ENCODE data around the gene FBXO27. TPM values are rescaled to one million over a fixed set of nuclear protein-coding genes. Genes with fewer than 3 reads are reported as not detected.

FBXO27 gene
- total RNA-seq, 4 donors from 2014 or later, result 5.4 to 20.5 (median 8.7) TPM

DNA sequence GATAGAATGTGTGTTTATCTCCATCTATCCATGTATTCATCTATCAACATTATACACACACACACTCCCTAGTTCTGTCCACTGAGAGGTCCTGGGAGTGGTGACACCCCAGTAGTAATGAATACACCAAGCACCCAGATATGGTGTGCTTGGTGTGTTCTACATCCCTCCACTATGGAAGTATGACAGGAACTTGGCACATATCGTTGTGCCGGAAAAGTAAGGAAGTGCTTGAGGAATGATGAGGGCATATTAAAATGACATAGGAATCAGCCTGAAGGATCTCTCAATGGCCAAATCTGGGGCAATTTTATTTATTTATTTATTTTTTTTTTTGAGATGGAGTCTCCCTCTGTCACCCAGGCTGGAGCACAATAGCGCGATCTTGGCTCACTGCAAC, 28.6 kb downstream of the FBXO27 start:
- TF ChIP-seq, protein P1, sequence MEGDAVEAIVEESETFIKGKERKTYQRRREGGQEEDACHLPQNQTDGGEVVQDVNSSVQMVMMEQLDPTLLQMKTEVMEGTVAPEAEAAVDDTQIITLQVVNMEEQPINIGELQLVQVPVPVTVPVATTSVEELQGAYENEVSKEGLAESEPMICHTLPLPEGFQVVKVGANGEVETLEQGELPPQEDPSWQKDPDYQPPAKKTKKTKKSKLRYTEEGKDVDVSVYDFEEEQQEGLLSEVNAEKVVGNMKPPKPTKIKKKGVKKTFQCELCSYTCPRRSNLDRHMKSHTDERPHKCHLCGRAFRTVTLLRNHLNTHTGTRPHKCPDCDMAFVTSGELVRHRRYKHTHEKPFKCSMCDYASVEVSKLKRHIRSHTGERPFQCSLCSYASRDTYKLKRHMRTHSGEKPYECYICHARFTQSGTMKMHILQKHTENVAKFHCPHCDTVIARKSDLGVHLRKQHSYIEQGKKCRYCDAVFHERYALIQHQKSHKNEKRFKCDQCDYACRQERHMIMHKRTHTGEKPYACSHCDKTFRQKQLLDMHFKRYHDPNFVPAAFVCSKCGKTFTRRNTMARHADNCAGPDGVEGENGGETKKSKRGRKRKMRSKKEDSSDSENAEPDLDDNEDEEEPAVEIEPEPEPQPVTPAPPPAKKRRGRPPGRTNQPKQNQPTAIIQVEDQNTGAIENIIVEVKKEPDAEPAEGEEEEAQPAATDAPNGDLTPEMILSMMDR (IDR thresholded peaks at IDR 0.05; ENCODE audit: low read depth), result no peak

DNA sequence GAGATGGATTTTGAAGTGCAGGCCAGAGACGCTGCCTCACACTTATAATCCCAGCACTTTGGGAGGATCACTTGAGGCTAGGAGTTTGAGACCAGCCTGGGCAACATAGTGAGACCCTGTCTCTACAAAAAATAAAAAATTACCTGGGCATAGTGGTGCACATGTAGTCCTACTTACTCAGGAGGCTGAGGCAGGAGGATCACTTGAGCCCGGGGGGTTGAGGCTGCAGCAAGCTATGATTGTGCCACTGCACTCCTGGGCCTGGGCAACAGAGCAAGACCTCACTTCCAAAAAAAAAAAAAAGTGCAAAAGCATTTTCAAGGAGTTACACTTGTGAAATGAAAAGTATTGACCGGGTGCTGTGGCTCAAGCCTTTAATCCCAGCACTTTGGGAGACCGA, 29.2 kb downstream of the FBXO27 start:
- TF ChIP-seq, protein P1 (IDR thresholded peaks at IDR 0.05; ENCODE audit: low read depth), result no peak

DNA sequence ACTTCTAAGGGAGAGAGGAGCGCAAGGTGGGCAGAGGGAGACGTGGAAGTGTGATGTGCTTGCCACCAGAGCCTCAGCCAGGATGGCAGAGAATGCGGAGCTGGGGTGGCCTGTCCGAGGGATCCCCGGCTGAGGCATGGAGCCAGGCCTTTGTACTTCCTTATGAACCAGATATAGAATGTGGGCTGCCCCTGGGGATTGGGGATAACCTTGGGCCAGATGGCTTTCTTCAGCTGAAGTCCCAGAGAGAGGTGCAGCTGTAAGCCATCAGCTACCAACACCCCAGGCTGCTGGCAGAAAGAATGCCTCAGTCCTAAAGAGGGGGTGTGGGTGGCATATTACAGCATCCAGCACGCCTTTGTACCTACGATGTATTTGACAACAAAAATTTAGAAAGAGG, 31.3 kb downstream of the FBXO27 start:
- TF ChIP-seq, protein P1 (IDR thresholded peaks at IDR 0.05; ENCODE audit: low read depth), result no peak

DNA sequence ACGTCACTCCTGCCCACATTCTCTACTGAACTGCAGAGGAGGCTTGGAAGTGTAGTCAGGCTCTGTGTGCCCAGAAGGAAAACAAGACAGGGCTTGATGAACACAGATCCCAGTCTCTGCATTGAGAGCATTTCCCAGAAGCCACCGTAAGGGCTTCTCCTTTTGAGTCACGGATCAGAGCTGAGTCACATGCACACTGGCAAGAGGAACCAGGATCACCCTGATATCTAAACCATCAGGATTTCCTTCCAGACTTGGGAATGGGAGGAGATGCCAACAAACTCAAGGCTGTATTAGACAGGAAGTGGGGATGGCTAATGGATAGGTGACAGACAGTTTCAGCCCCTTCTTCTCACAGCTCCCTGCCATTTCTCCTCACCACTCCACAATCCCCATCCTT, 39.1 kb downstream of the FBXO27 start:
- TF ChIP-seq, protein P1 (IDR thresholded peaks at IDR 0.05; ENCODE audit: low read depth), result no peak

DNA sequence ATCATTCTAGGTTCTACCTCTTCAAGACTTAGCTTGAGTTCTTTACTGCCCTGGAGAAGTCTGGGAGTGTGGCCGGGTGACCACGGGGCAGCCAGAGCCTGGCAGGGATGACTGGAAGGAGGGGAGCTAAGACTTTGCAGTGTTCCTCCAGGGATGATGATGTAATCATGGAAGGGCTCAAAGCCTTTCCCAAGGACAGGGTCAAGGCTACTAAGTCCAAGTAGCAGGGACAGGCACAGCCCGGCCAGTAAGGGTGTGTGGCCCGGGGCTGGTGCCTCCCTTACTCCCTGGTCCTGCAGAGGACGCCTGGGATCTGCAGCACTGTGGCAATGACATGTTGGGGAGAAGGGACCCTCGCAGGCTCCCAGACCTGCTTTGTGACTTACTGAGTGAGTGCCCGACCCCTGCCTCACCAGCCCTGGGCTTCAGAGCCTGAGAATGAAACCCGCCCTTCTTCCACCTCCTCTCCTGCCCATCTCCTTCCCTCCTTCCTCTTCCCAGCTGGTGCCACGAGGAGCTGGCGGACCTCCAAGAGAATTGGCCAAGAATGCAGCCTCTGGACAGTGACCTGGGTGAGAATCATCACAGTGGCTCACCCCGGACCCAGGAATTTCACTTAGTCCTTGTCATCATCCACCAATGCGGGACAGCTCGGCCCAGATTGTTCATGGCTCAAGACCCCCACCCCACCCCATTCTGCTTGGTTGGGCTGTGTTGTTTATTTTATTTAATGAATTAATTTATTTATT, 41.2 kb downstream of the FBXO27 start:
- TF ChIP-seq, protein P1 (IDR thresholded peaks at IDR 0.05; ENCODE audit: low read depth), result no peak

DNA sequence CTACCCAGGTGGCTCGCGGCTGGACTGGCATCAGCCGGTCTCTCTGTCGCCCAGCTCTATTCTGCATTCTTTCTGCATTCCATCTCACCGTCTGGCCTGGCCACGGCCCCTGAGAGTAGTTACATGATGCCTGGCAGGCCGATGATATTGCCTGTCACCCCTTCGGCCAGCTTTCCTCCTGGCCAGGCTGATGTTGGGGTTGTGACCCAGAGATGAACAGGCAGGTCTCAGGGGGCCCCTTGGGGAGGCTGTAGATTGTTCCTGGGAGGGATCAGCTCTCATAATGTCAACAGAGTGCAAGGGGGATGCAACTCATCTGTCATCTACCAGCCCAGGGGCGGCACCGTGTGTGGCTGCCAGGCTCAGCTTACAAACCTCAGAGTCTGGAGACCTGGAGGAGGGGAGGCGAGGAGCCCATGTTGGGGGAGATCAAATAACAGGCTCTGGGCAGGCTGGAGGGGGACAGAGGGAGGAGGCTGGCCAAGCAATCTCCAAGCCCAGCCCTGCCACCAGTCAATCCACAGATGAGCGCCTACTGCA, 43.2 kb downstream of the FBXO27 start:
- TF ChIP-seq, protein P1 (IDR thresholded peaks at IDR 0.05; ENCODE audit: low read depth), result no peak

DNA sequence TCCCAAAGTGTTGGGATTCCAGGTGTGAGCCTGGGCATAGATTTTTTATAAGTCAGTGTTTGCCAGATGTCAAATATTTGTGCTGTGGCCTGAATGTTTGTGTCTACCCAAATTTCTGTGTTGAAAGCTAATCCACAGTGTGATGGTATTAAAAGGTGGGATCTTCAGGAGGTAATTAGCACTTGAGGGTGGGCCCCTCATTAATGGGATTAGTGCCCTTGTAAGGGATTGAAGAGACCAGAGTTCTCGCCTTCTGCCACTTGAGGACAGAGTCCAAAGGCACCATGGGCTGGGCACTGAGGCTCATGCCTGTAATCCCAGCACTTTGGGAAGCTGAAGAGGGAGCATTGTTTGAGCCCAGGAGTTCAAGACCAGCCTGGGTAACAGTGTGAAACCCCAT, 47.1 kb downstream of the FBXO27 start:
- TF ChIP-seq, protein P1 (IDR thresholded peaks at IDR 0.05; ENCODE audit: low read depth), result no peak
